Panc1 (cell line): ENCODE measurements around the gene ANO8. TPM values are rescaled to one million over a fixed set of nuclear protein-coding genes. Genes with fewer than 3 reads are reported as not detected.
A peak's percentile ranks its signal among the peaks of the same experiment; 100 is the strongest.

ENCODE experiments used
- ATAC-seq: fragments of 200-7000 bp; cut with Tn5 transposase; 2 replicates; pipeline ENCODE4 v1.9.1; 2020; ENCODE audit warnings: mild to moderate bottlenecking, moderate library complexity
- BruUV-seq: library from RNA; stranded (reverse); fragments of 400-500 nt; replicated peaks from 2 replicates; lab custom pipeline; 2021; lab: Mats Ljungman, UMichigan
- CTCF ChIA-PET: fragments of 300-600 bp; sonication (Branson Sonifier 250); formaldehyde crosslinking; loops from one replicate; lab custom pipeline; 2022; ENCODE audit warnings: antibody characterized with exemption; lab: Charles Lee
- POLR2A ChIA-PET: fragments of 300-600 bp; sonication (Branson Sonifier 250); formaldehyde crosslinking; loops from one replicate; lab custom pipeline; 2022; ENCODE audit warnings: antibody characterized with exemption; lab: Charles Lee
- DNase-seq: peaks from one replicate; pipeline ENCODE4 v3.0.0-alpha.2; 2010; ENCODE audit warnings: low read depth, low spot score
- H3K27ac ChIP-seq: 2 replicates; pipeline ENCODE4 v1.5.1; 2011; ENCODE audit warnings: mild to moderate bottlenecking, low read length, inconsistent platforms
- H3K27me3 ChIP-seq: fragments of 200-500 bp; sonication (Bioruptor generic); 2 replicates; pipeline ENCODE4 v1.6.0; 2014; ENCODE audit warnings: low read length, inconsistent platforms; ENCODE audit not compliant: control insufficient read depth, insufficient read depth
- H3K36me3 ChIP-seq: fragments of 200-500 bp; sonication (Bioruptor generic); 2 replicates; pipeline ENCODE4 v1.5.1; 2014; ENCODE audit warnings: inconsistent platforms, mild to moderate bottlenecking, low read length, moderate library complexity; ENCODE audit not compliant: control insufficient read depth, insufficient read depth
- H3K4me1 ChIP-seq: 2 replicates; pipeline ENCODE4 v1.5.1; 2011; ENCODE audit warnings: inconsistent platforms, mild to moderate bottlenecking, low read length, moderate library complexity; ENCODE audit not compliant: control insufficient read depth, insufficient read depth
- H3K4me3 ChIP-seq, 2 experiments: 2 replicates each; pipeline ENCODE4 v1.5.1; 2011 to 2012; ENCODE audit warnings: low read depth in 2 of 2, low read length in 2 of 2, mild to moderate bottlenecking in 2 of 2, inconsistent platforms in 1 of 2, moderate library complexity in 1 of 2
- H3K9me3 ChIP-seq: fragments of 200-500 bp; sonication (Bioruptor generic); 2 replicates; pipeline ENCODE4 v1.5.1; 2014; ENCODE audit warnings: low read depth, mild to moderate bottlenecking, inconsistent platforms, low read length, moderate library complexity; ENCODE audit not compliant: control insufficient read depth, insufficient read depth
- CTCF ChIP-seq: fragments of 450-650 bp; IDR thresholded peaks from 2 replicates; pipeline ENCODE4 v1.5.1; 2017; ENCODE audit warnings: mild to moderate bottlenecking
- POLR2AphosphoS5 ChIP-seq: IDR thresholded peaks from 2 replicates; pipeline ENCODE4 v1.6.1; 2012; ENCODE audit warnings: mild to moderate bottlenecking, low read depth, low read length, moderate library complexity
- REST ChIP-seq, 2 experiments: IDR thresholded peaks; 2 replicates each; pipeline ENCODE4 v1.6.1; 2011 to 2012; ENCODE audit warnings: low read depth in 2 of 2, control low read depth in 1 of 2, low read length in 1 of 2, mild to moderate bottlenecking in 1 of 2, moderate library complexity in 1 of 2; ENCODE audit not compliant: insufficient read depth in 1 of 2
- SIN3A ChIP-seq: IDR thresholded peaks from 2 replicates; pipeline ENCODE4 v1.6.1; 2012; ENCODE audit warnings: low read depth, mild to moderate bottlenecking, low read length, moderate library complexity, borderline replicate concordance; ENCODE audit not compliant: insufficient read depth
- TCF7L2 ChIP-seq: IDR thresholded peaks from 2 replicates; pipeline ENCODE4 v1.6.1; 2011; ENCODE audit warnings: mild to moderate bottlenecking, low read depth, low read length, inconsistent platforms
- in situ Hi-C: cut with HindIII; loops from 2 replicates; pipeline ENCODE4 v1.10.0; 2016; ENCODE audit warnings: low sequenced_read_pairs, low pct_unique_long_range_greater_than_20kb
- intact Hi-C: fragments of 100-400 bp; cut with micrococcal nuclease; formaldehyde crosslinking; loops from one replicate; pipeline ENCODE4 v1.10.0; 2022; ENCODE audit not compliant: unreplicated experiment
- total RNA-seq: library from RNA; stranded (reverse); gene quantifications from one replicate; pipeline ENCODE4 v1.2.1, GENCODE V29; 2021; ENCODE audit not compliant: unreplicated experiment

The ANO8 gene
- total RNA-seq, 1 experiment from 2014 or later = 13.5 TPM

- intact Hi-C loops (no loop called here), in situ Hi-C loops (no loop called here)
- DNase-seq (no peak), ATAC-seq (no peak)
- Histone ChIP-seq H3K4me3 (peak overlapping the region; percentile 65 to 67), H3K27me3 (no peaks in the 10 kb centered on the region), H3K9me3 (no peaks in the 10 kb centered on the region), H3K36me3 (peaks cover 7% of the 10 kb centered on the region; the same call in 1 of the 2 replicates), H3K27ac (peak overlapping the region; percentile 98), H3K4me1 (peaks cover 12% of the 10 kb centered on the region)
- CTCF ChIA-PET = interaction anchor here (0.6 kb wide), 1 partner anchor 19 kb away, joined by 3 read pairs; no protein-coding TSS in a partner anchor
- BruUV-seq = no TSS peak
- POLR2A ChIA-PET = interaction anchor here (1.1 kb wide), 1 partner anchor 29 kb away, joined by 3 read pairs; no protein-coding TSS in a partner anchor
- TF ChIP-seq REST (IDR thresholded peaks at IDR 0.05; ENCODE audit: insufficient read depth in 1 of 2, low read depth in 2 of 2, low read length in 1 of 2) (no peak), POLR2AphosphoS5 (no peak), CTCF (no peak), SIN3A (no peak), TCF7L2 (no peak)
These were observed 920 bp upstream of the ANO8 start for GRCh38 chr19:17335575-17335974.

GRCh38 chr19:17333611-17334413 is 843 bp downstream of the ANO8 start:
- Histone ChIP-seq H3K36me3 (peaks cover 7% of the 10 kb centered on the region; the same call in 1 of the 2 replicates), H3K27me3 (no peaks in the 10 kb centered on the region), H3K9me3 (no peaks in the 10 kb centered on the region), H3K4me1 (peaks cover 12% of the 10 kb centered on the region), H3K27ac (peak overlapping the region; percentile 48; the same call in 1 of the 2 replicates), H3K4me3 (peak overlapping the region; percentile 65 to 67)
- ATAC-seq (no peak), DNase-seq (no peak)
- ChIA-PET POLR2A (no interaction called here), CTCF (interaction anchor here (0.6 kb wide), 1 partner anchor 24 kb away, joined by 4 read pairs; no protein-coding TSS in a partner anchor)
- TF ChIP-seq SIN3A = no peak
- no peak for TF ChIP-seq REST (IDR thresholded peaks at IDR 0.05; ENCODE audit: insufficient read depth in 1 of 2, low read depth in 2 of 2, low read length in 1 of 2)
- TF ChIP-seq CTCF = no peak
- TF ChIP-seq POLR2AphosphoS5 = no peak
- no peak for TF ChIP-seq TCF7L2
- in situ Hi-C loops = no loop called here
- no TSS peak for BruUV-seq
- intact Hi-C loops = no loop called here
